Astrocyte (in vitro differentiated cells and primary cell): ENCODE data around the gene SPRED2.

Experiments
- EZH2 ChIP-seq: IDR thresholded peaks from 2 replicates; pipeline ENCODE4 v1.6.1; 2012; ENCODE audit warnings: mild to moderate bottlenecking, low read length, inconsistent platforms; ENCODE audit not compliant: insufficient read depth
- TF ChIP-seq, protein P1 (sequence below): IDR thresholded peaks from 2 replicates; pipeline ENCODE4 v1.5.1; 2011; ENCODE audit warnings: low read depth, mild to moderate bottlenecking, inconsistent platforms, low read length, moderate library complexity; ENCODE audit not compliant: insufficient read depth

DNA sequence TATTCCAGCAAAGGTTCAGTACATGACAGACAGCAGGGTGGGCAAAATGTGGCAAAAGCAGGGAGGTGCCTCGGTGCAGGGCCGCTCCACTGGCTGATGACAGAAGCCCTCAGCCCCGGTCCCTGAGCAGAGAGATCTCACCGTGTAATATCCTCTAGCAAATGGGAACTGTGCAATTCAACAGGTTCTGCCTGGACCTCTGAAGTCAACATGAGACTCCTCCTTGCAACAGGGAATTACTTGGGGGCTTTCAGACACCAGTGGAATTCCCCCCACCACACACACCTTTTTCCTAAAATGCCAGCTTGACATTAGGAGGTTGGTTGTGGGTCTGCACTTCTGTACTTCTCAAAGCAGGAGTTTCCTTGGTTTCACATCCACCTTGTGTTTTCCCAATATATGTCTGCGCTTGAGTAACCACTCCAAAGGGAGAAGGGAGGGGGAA is 50.8 kb downstream of the SPRED2 start:
- TF ChIP-seq, protein P1, sequence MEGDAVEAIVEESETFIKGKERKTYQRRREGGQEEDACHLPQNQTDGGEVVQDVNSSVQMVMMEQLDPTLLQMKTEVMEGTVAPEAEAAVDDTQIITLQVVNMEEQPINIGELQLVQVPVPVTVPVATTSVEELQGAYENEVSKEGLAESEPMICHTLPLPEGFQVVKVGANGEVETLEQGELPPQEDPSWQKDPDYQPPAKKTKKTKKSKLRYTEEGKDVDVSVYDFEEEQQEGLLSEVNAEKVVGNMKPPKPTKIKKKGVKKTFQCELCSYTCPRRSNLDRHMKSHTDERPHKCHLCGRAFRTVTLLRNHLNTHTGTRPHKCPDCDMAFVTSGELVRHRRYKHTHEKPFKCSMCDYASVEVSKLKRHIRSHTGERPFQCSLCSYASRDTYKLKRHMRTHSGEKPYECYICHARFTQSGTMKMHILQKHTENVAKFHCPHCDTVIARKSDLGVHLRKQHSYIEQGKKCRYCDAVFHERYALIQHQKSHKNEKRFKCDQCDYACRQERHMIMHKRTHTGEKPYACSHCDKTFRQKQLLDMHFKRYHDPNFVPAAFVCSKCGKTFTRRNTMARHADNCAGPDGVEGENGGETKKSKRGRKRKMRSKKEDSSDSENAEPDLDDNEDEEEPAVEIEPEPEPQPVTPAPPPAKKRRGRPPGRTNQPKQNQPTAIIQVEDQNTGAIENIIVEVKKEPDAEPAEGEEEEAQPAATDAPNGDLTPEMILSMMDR = no peak
- no peak for TF ChIP-seq EZH2
